Neural cell (in vitro differentiated cells): ENCODE results near the gene CLGN.

ENCODE experiments used
- CTCF ChIP-seq: fragments of 450-650 bp; IDR thresholded peaks from 2 replicates; pipeline ENCODE4 v1.5.1; 2014; ENCODE audit warnings: antibody characterized with exemption, mild to moderate bottlenecking, moderate library complexity; ENCODE audit not compliant: poor library complexity, severe bottlenecking
- EP300 ChIP-seq: fragments of 450-650 bp; conservative IDR thresholded peaks from 2 replicates; pipeline ENCODE4 v1.6.1; 2014; ENCODE audit warnings: antibody characterized with exemption, mild to moderate bottlenecking, moderate library complexity; ENCODE audit not compliant: poor library complexity, severe bottlenecking
- EZH2 ChIP-seq: fragments of 200-600, 300-800 bp; shearing (Covaris generic), sonication (generic); IDR thresholded peaks from 2 replicates; pipeline ENCODE4 v1.6.1; 2014; ENCODE audit warnings: antibody characterized with exemption, low read length, borderline replicate concordance, mild to moderate bottlenecking; ENCODE audit not compliant: insufficient read depth, poor library complexity, severe bottlenecking
- MXI1 ChIP-seq: fragments of 450-650 bp; conservative IDR thresholded peaks from 2 replicates; pipeline ENCODE4 v1.6.1; 2014; ENCODE audit warnings: antibody characterized with exemption, mild to moderate bottlenecking; ENCODE audit not compliant: poor library complexity, severe bottlenecking
- POLR2AphosphoS5 ChIP-seq: IDR thresholded peaks from 2 replicates; pipeline ENCODE4 v1.6.1; 2012
- RAD21 ChIP-seq: fragments of 450-650 bp; conservative IDR thresholded peaks from 2 replicates; pipeline ENCODE4 v1.6.1; 2014; ENCODE audit warnings: antibody characterized with exemption, mild to moderate bottlenecking, moderate library complexity
- REST ChIP-seq: IDR thresholded peaks from 2 replicates; pipeline ENCODE4 v1.6.1; 2012; ENCODE audit warnings: borderline replicate concordance
- SMC3 ChIP-seq: fragments of 450-650 bp; conservative IDR thresholded peaks from 2 replicates; pipeline ENCODE4 v1.6.1; 2014; ENCODE audit warnings: antibody characterized with exemption, mild to moderate bottlenecking, moderate library complexity; ENCODE audit not compliant: poor library complexity
- TAF1 ChIP-seq: IDR thresholded peaks from 2 replicates; pipeline ENCODE4 v1.6.1; 2012; ENCODE audit warnings: low read depth

- TF ChIP-seq EZH2 (no peak), CTCF (no peak), EP300 (no peak), POLR2AphosphoS5 (no peak), REST (no peak), TAF1 (no peak), RAD21 (no peak), SMC3 (no peak), MXI1 (no peak)
Measured at GRCh38 chr4:140342620-140343019, 84.8 kb downstream of the CLGN start.
